Uterus (tissue), 4 donors: ENCODE results near the gene ST6GAL2. TPM values are rescaled to one million over a fixed set of nuclear protein-coding genes. Genes with fewer than 3 reads are reported as not detected.

Experiments
- DNase-seq, 2 donors: peaks; one replicate each; pipeline ENCODE4 v3.0.0-alpha.2; 2019 to 2020
- H3K27ac ChIP-seq, 2 donors: fragments of 200-600 bp; sonication (generic); 1 replicate in 1 of 2; 2 replicates in 1 of 2; pipeline ENCODE4 v1.5.1; 2016 to 2018
- H3K27me3 ChIP-seq, 2 donors: fragments of 200-600 bp; sonication (generic); one replicate each; pipeline ENCODE4 v1.5.1; 2018 to 2019; ENCODE audit warnings: control low read depth in 1 of 2
- H3K36me3 ChIP-seq, 2 donors: fragments of 200-600 bp; sonication (generic); one replicate each; pipeline ENCODE4 v1.5.1; 2019; ENCODE audit warnings: control low read depth in 1 of 2
- H3K4me1 ChIP-seq, 2 donors: fragments of 200-600 bp; sonication (generic); one replicate each; pipeline ENCODE4 v1.5.1; 2018 to 2019; ENCODE audit warnings: control low read depth in 1 of 2
- H3K4me3 ChIP-seq, 2 donors: fragments of 200-600 bp; sonication (generic); 1 replicate in 1 of 2; 2 replicates in 1 of 2; pipeline ENCODE4 v1.5.1; 2018 to 2019; ENCODE audit warnings: mild to moderate bottlenecking in 1 of 2
- H3K9me3 ChIP-seq, 2 donors: fragments of 200-600 bp; sonication (generic); one replicate each; pipeline ENCODE4 v1.5.1; 2019; ENCODE audit warnings: control low read depth in 1 of 2
- CTCF ChIP-seq, 4 experiments: fragments of 200-600 bp in 2 of 4; fragments of 450-650 bp in 2 of 4; sonication (generic) in 2 of 4; IDR thresholded peaks; one replicate each; pipeline ENCODE4 v1.5.1; 2016 to 2019; ENCODE audit warnings: antibody characterized with exemption in 4 of 4, mild to moderate bottlenecking in 2 of 4, moderate library complexity in 1 of 4
- POLR2A ChIP-seq, 2 donors: fragments of 450-650 bp; IDR thresholded peaks; one replicate each; pipeline ENCODE4 v1.6.1; 2016; ENCODE audit warnings: antibody characterized with exemption in 2 of 2, mild to moderate bottlenecking in 1 of 2, moderate library complexity in 1 of 2
- intact Hi-C: fragments of 100-400 bp; cut with DNase I; formaldehyde crosslinking; loops from one replicate; pipeline ENCODE4 v1.15.1; 2023; ENCODE audit warnings: low total_unique reads
- total RNA-seq, 4 donors: library from RNA; depleted of rRNA in 3 of 4; stranded (reverse); fragments of >200 nt in 3 of 4; gene quantifications; one replicate each; pipeline versions ENCODE4 v1.1.0 to v1.2.4, GENCODE V29; 2014 to 2023
- donor health status: DM: yes; HTN: yes; CAD: no.

Gene ST6GAL2
- total RNA-seq, 4 donors from 2014 or later, result 0.51 to 64.2 (median 2.6) TPM; not detected in 1

- Histone ChIP-seq H3K9me3 (no peaks in the 10 kb centered on the region), H3K27me3 (no peaks in the 10 kb centered on the region), H3K4me1 (no peaks in the 10 kb centered on the region), H3K36me3 (no peaks in the 10 kb centered on the region), H3K4me3 (no peak overlapping the region), H3K27ac (no peak overlapping the region)
- DNase-seq, result no peak
- TF ChIP-seq CTCF (IDR thresholded peaks at IDR 0.05) (no peak), POLR2A (IDR thresholded peaks at IDR 0.05) (no peak)
- intact Hi-C loops, result no loop called here
Measured at GRCh38 chr2:106904242-106904641, 18.3 kb upstream of the ST6GAL2 start.

- no peak overlapping the region for H3K27ac ChIP-seq
- TF ChIP-seq POLR2A (IDR thresholded peaks at IDR 0.05), result no peak
- no peak for TF ChIP-seq CTCF (IDR thresholded peaks at IDR 0.05)
- no peak overlapping the region for H3K4me3 ChIP-seq
- H3K9me3 ChIP-seq, result no peaks in the 10 kb centered on the region
- intact Hi-C loops, result no loop called here
- no peaks in the 10 kb centered on the region for H3K4me1 ChIP-seq
- no peaks in the 10 kb centered on the region for H3K27me3 ChIP-seq
- DNase-seq, result no peak
- H3K36me3 ChIP-seq, result no peaks in the 10 kb centered on the region
Measured at GRCh38 chr2:106899786-106900530, 14.0 kb upstream of the ST6GAL2 start.

DNA sequence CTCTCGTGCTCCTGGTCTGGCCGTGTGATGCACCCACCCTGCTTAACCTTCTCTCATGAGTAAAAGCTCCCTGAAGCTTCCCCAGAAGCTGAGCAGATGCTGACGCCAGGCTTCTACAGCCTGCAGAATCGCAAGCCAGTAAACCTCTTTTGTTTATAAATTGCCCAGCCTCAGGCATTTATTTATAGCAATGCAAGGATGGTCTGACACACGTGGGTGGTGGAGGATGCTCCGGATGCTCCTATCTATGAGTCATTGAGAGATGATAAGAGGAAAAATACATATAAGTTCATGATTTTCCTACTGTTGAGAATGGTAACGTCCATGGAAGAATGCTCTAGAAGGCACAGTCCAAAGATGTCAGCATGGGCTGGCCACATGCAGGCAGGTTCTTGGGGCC lies 8.6 kb upstream of the ST6GAL2 start:
- Histone ChIP-seq H3K4me3 (no peak overlapping the region), H3K27me3 (no peaks in the 10 kb centered on the region), H3K9me3 (no peaks in the 10 kb centered on the region), H3K27ac (no peak overlapping the region), H3K4me1 (no peaks in the 10 kb centered on the region), H3K36me3 (no peaks in the 10 kb centered on the region)
- no peak for TF ChIP-seq CTCF (IDR thresholded peaks at IDR 0.05)
- no peak for TF ChIP-seq POLR2A (IDR thresholded peaks at IDR 0.05)
- intact Hi-C loops, result no loop called here
- DNase-seq, result no peak

- no peaks in the 10 kb centered on the region for H3K4me1 ChIP-seq
- H3K27ac ChIP-seq, result no peak overlapping the region
- DNase-seq, result no peak
- TF ChIP-seq CTCF (IDR thresholded peaks at IDR 0.05) (no peak), POLR2A (IDR thresholded peaks at IDR 0.05) (no peak)
- intact Hi-C loops, result no loop called here
- no peaks in the 10 kb centered on the region for H3K9me3 ChIP-seq
- no peaks in the 10 kb centered on the region for H3K36me3 ChIP-seq
- no peaks in the 10 kb centered on the region for H3K27me3 ChIP-seq
- no peak overlapping the region for H3K4me3 ChIP-seq
Measured at GRCh38 chr2:106892048-106892447, 6.1 kb upstream of the ST6GAL2 start.

GRCh38 chr2:106890606-106891005 lies 4.6 kb upstream of the ST6GAL2 start:
- Histone ChIP-seq H3K27ac (no peak overlapping the region), H3K4me1 (peaks cover 0 to 4% of the 10 kb centered on the region in 2 donors), H3K36me3 (no peaks in the 10 kb centered on the region), H3K4me3 (no peak overlapping the region), H3K9me3 (no peaks in the 10 kb centered on the region), H3K27me3 (no peaks in the 10 kb centered on the region)
- intact Hi-C loops, result no loop called here
- DNase-seq, result no peak
- TF ChIP-seq CTCF (IDR thresholded peaks at IDR 0.05) (no peak), POLR2A (IDR thresholded peaks at IDR 0.05) (no peak)
